Uterus (tissue), 4 donors: ENCODE measurements around the gene GNAO1. TPM values are rescaled to one million over a fixed set of nuclear protein-coding genes. Genes with fewer than 3 reads are reported as not detected.

Experiments
- DNase-seq, 2 donors: peaks; one replicate each; pipeline ENCODE4 v3.0.0-alpha.2; 2019 to 2020
- H3K27ac ChIP-seq, 2 donors: fragments of 200-600 bp; sonication (generic); 1 replicate in 1 of 2; 2 replicates in 1 of 2; pipeline ENCODE4 v1.5.1; 2016 to 2018
- H3K27me3 ChIP-seq, 2 donors: fragments of 200-600 bp; sonication (generic); one replicate each; pipeline ENCODE4 v1.5.1; 2018 to 2019; ENCODE audit warnings: control low read depth in 1 of 2
- H3K36me3 ChIP-seq, 2 donors: fragments of 200-600 bp; sonication (generic); one replicate each; pipeline ENCODE4 v1.5.1; 2019; ENCODE audit warnings: control low read depth in 1 of 2
- H3K4me1 ChIP-seq, 2 donors: fragments of 200-600 bp; sonication (generic); one replicate each; pipeline ENCODE4 v1.5.1; 2018 to 2019; ENCODE audit warnings: control low read depth in 1 of 2
- H3K4me3 ChIP-seq, 2 donors: fragments of 200-600 bp; sonication (generic); 1 replicate in 1 of 2; 2 replicates in 1 of 2; pipeline ENCODE4 v1.5.1; 2018 to 2019; ENCODE audit warnings: mild to moderate bottlenecking in 1 of 2
- H3K9me3 ChIP-seq, 2 donors: fragments of 200-600 bp; sonication (generic); one replicate each; pipeline ENCODE4 v1.5.1; 2019; ENCODE audit warnings: control low read depth in 1 of 2
- POLR2A ChIP-seq, 2 donors: fragments of 450-650 bp; IDR thresholded peaks; one replicate each; pipeline ENCODE4 v1.6.1; 2016; ENCODE audit warnings: antibody characterized with exemption in 2 of 2, mild to moderate bottlenecking in 1 of 2, moderate library complexity in 1 of 2
- intact Hi-C: fragments of 100-400 bp; cut with DNase I; formaldehyde crosslinking; loops from one replicate; pipeline ENCODE4 v1.15.1; 2023; ENCODE audit warnings: low total_unique reads
- total RNA-seq, 4 donors: library from RNA; depleted of rRNA in 3 of 4; stranded (reverse); fragments of >200 nt in 3 of 4; gene quantifications; one replicate each; pipeline versions ENCODE4 v1.1.0 to v1.2.4, GENCODE V29; 2014 to 2023
- TF ChIP-seq, protein P1 (sequence below), 4 experiments: fragments of 200-600 bp in 2 of 4; fragments of 450-650 bp in 2 of 4; sonication (generic) in 2 of 4; IDR thresholded peaks; one replicate each; pipeline ENCODE4 v1.5.1; 2016 to 2019; ENCODE audit warnings: antibody characterized with exemption in 4 of 4, mild to moderate bottlenecking in 2 of 4, moderate library complexity in 1 of 4
- donor health status: DM: yes; HTN: yes; CAD: no.

The GNAO1 gene
- total RNA-seq, 4 donors from 2014 or later, result 0.26 to 7.2 (median 1.6) TPM; not detected in 1

DNA sequence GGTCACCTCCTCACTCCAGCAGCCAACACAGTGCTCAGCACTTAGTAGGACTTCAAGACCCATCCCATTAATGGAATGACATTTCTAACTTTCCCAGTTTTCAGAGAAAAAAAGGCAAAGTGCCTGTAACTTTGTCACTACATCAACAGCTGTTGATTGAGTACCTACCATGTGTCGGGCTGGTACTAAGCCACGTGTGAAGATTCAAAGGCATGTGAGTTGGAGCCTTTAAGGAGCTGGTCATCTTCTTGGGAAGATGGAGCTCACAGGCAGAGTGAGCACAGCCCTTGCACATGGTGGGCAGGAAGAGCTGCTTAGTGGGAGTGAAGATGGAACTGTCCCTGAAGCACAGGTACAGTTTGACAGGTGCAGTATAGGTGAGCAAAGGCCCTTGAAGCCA, 88.6 kb downstream of the GNAO1 start:
- Histone ChIP-seq H3K36me3 (no peaks in the 10 kb centered on the region), H3K4me1 (no peaks in the 10 kb centered on the region), H3K4me3 (no peak overlapping the region), H3K27ac (no peak overlapping the region), H3K9me3 (no peaks in the 10 kb centered on the region), H3K27me3 (no peaks in the 10 kb centered on the region)
- no peak for DNase-seq
- intact Hi-C loops, result no loop called here
- TF ChIP-seq, protein P1, sequence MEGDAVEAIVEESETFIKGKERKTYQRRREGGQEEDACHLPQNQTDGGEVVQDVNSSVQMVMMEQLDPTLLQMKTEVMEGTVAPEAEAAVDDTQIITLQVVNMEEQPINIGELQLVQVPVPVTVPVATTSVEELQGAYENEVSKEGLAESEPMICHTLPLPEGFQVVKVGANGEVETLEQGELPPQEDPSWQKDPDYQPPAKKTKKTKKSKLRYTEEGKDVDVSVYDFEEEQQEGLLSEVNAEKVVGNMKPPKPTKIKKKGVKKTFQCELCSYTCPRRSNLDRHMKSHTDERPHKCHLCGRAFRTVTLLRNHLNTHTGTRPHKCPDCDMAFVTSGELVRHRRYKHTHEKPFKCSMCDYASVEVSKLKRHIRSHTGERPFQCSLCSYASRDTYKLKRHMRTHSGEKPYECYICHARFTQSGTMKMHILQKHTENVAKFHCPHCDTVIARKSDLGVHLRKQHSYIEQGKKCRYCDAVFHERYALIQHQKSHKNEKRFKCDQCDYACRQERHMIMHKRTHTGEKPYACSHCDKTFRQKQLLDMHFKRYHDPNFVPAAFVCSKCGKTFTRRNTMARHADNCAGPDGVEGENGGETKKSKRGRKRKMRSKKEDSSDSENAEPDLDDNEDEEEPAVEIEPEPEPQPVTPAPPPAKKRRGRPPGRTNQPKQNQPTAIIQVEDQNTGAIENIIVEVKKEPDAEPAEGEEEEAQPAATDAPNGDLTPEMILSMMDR (IDR thresholded peaks at IDR 0.05), result no peak
- TF ChIP-seq POLR2A (IDR thresholded peaks at IDR 0.05), result no peak

DNA sequence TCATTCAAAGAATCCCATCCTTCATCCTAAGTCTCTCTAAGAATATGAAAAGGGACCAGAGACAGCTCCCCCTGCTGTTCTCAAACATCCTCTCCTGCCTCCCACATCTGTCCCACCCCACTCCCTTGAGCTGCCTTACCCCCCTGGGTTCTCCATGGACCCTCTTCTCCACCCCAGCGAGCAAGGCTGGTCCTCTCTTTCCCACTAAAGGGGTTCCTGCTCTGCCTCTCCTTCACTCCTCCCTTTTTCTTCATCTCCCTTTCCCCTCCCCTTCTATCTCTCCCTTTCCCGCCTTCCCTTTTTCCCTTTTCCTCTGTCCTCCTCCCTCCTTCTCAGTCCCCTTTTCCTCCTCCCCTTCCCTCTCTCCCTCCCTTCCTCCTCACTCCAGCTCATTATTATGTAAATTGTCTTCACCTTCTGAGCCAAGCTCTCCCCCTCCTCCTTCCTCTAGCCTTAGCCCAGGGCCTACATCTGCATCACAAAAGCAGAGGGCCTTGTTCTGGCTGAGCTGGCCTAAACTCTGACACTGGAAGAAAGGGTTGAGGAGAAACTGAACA, 90.0 kb downstream of the GNAO1 start:
- H3K36me3 ChIP-seq, result no peaks in the 10 kb centered on the region
- no peaks in the 10 kb centered on the region for H3K27me3 ChIP-seq
- no peaks in the 10 kb centered on the region for H3K4me1 ChIP-seq
- H3K4me3 ChIP-seq, result no peak overlapping the region
- DNase-seq, result no peak
- TF ChIP-seq, protein P1 (IDR thresholded peaks at IDR 0.05), result no peak
- TF ChIP-seq POLR2A (IDR thresholded peaks at IDR 0.05), result no peak
- H3K27ac ChIP-seq, result no peak overlapping the region
- H3K9me3 ChIP-seq, result no peaks in the 10 kb centered on the region
- intact Hi-C loops, result no loop called here

DNA sequence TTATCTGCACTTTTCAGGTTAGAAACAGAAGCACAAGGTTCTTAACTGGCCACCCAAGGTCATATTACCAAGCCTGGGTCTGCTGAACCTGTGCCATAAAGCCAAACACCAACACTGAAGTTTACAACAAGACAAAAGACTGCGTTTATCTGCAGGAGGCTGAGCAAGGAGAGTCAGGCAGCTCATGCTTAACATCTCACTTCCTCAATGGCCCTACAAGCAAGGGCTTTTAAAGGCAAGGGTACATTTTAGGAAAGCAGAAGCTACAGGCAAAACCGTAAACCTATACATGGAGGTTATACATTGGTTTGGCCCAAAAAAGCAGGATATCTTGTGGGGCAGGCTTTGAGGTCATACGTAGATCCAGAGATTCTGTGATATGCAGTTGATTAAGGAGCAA, 91.2 kb downstream of the GNAO1 start:
- no peak for DNase-seq
- Histone ChIP-seq H3K27me3 (no peaks in the 10 kb centered on the region), H3K27ac (no peak overlapping the region), H3K4me1 (no peaks in the 10 kb centered on the region), H3K4me3 (no peak overlapping the region), H3K9me3 (no peaks in the 10 kb centered on the region), H3K36me3 (no peaks in the 10 kb centered on the region)
- intact Hi-C loops, result no loop called here
- TF ChIP-seq, protein P1 (IDR thresholded peaks at IDR 0.05), result no peak
- TF ChIP-seq POLR2A (IDR thresholded peaks at IDR 0.05), result no peak

DNA sequence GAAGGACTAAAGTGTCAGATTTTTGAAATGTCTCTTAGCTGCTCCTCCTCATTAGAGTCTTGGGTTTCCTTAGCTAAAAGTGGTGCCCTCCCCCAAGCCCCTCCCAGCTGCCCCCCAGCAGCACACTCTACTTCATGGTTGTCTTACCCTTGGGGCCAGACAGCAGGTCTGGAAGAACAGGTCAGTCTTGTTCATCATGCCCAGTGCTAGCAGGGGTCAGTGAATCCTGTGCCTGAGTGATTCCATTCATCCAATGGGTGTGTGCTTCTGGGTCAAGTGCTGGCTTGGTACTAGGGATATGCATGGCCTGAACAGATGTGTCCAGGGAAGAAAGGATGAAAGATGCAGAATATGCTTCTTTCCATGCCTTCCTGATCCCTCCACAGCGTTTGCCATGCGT, 93.2 kb downstream of the GNAO1 start:
- no peak for TF ChIP-seq POLR2A (IDR thresholded peaks at IDR 0.05)
- TF ChIP-seq, protein P1 (IDR thresholded peaks at IDR 0.05), result no peak
- Histone ChIP-seq H3K27me3 (no peaks in the 10 kb centered on the region), H3K9me3 (no peaks in the 10 kb centered on the region), H3K36me3 (no peaks in the 10 kb centered on the region), H3K27ac (no peak overlapping the region), H3K4me3 (no peak overlapping the region), H3K4me1 (no peaks in the 10 kb centered on the region)
- intact Hi-C loops, result no loop called here
- no peak for DNase-seq

DNA sequence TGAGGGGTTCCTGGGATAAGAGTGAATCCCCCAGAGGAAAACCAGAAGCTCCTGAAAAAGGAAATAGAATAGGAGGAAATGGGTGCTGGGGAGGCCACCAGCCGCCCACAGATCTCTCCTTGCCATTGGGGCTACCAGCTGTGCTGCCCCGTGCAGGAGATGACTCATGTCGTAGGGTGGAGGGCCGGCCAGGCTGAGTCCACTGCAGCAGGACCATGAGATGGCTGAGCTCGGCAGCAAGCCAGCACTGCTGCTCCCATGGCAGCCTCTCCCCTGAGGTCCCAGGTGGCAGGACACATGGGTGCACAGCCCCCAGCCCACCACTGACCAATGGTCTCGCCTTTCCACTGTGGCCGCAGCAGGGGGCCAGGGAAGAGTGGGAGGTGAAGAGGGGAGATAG, 95.5 kb downstream of the GNAO1 start:
- H3K27me3 ChIP-seq, result no peaks in the 10 kb centered on the region
- intact Hi-C loops, result no loop called here

More for the DNA sequence above, 95.5 kb downstream of the GNAO1 start:
- no peaks in the 10 kb centered on the region for H3K4me1 ChIP-seq
- H3K4me3 ChIP-seq, result no peak overlapping the region
- DNase-seq, result no peak
- TF ChIP-seq POLR2A (IDR thresholded peaks at IDR 0.05), result no peak
- TF ChIP-seq, protein P1 (IDR thresholded peaks at IDR 0.05), result no peak
- no peaks in the 10 kb centered on the region for H3K36me3 ChIP-seq
- H3K27ac ChIP-seq, result no peak overlapping the region
- H3K9me3 ChIP-seq, result no peaks in the 10 kb centered on the region
